Hepatocyte (in vitro differentiated cells): ENCODE results near the gene MOB3B.

Experiments used
- CTCF ChIP-seq: fragments of 200-600 bp; sonication (generic); IDR thresholded peaks from 2 replicates; pipeline ENCODE4 v1.5.1; 2016; ENCODE audit warnings: antibody characterized with exemption, mild to moderate bottlenecking; ENCODE audit not compliant: poor library complexity
- EZH2 ChIP-seq: fragments of 200-600 bp; sonication (generic); IDR thresholded peaks from 2 replicates; pipeline ENCODE4 v1.6.1; 2016; ENCODE audit warnings: antibody characterized with exemption, mild to moderate bottlenecking, borderline replicate concordance

- no peak for TF ChIP-seq CTCF
- no peak for TF ChIP-seq EZH2
These were observed 129.2 kb downstream of the MOB3B start for GRCh38 chr9:27400334-27400880.
